HL-60/S4 treated with retinoic acid at 250 ng/mL for 4 days and 3 days (cell line): ENCODE results near the gene CRYBB2.
"Not testable (repeated sequence)": the region's sequence is repeated elsewhere in the genome, so short reads cannot be mapped to it uniquely, and the experiment has no call there.

Experiments
- in situ Hi-C: fragments of 300-500 bp; cut with MboI; formaldehyde crosslinking; loops from 2 replicates; pipeline ENCODE4 v1.7.0; 2022; ENCODE audit warnings: low sequenced_read_pairs

The CRYBB2 gene

DNA sequence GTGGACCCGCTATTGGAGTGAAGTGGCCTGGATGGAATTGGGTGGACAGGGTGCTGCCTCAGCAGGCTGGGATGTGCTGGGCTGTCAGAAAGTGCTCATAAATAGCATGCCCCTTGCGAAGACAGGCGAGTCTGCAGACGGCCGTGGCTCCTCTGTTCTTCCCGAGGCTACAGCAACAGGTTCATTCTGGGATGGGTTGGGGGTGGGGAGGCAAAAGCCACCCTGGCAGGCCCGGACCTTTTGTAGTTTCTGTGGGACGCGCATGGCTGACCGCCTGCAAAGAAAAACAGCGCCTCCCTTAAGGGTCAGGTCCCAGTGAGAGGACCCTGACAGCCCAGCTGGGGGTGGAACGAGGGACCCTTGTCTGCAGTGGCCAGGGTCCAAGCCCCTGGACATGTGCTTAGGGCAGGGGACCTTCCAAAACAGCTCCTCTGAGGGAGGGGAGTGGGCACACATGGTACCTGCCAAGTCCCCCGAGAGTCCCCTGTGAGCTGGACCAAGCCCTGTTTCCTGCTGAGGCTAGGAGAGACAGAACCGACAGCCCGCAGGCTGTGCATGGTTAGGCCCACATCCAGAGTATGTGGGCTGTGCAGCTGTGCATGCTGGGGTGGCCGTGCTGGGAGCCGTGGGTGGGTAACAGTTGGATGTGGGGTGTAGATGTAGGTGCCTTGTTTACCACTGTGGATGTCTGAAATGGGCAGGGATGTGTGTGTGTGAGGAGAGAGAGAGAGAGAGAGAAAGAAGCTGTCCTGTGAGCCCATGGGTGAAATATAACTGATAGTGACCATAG is 19.5 kb upstream of the CRYBB2 start, which contains the start of gene CRYBB3:
Gene CRYBB3, plus strand, starts transcription at position 128 of the 790 bp plus-strand sequence. CDS start 1,539 bp downstream, outside the sequence.
- in situ Hi-C loops = no loop called here

DNA sequence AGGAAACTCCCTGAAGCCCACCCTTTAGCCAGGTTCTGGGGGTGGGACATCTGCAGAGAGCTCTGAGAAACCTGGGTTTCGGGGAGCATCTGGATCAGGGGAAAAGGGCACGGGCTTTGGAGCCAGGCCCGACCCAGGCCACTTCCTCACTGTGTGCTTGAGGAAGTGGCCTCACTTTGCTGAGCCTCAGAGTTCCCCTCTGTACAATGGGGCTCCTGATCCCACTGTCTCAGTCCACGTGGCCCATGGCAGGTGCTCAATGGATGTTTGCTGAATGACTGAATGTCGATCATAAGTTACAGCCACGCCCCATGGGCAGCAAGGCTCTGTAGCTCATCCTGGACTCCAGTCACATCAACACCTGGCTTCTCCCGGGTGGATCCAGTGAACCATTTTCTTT is 18.5 kb upstream of the CRYBB2 start:
- in situ Hi-C loops = no loop called here

DNA sequence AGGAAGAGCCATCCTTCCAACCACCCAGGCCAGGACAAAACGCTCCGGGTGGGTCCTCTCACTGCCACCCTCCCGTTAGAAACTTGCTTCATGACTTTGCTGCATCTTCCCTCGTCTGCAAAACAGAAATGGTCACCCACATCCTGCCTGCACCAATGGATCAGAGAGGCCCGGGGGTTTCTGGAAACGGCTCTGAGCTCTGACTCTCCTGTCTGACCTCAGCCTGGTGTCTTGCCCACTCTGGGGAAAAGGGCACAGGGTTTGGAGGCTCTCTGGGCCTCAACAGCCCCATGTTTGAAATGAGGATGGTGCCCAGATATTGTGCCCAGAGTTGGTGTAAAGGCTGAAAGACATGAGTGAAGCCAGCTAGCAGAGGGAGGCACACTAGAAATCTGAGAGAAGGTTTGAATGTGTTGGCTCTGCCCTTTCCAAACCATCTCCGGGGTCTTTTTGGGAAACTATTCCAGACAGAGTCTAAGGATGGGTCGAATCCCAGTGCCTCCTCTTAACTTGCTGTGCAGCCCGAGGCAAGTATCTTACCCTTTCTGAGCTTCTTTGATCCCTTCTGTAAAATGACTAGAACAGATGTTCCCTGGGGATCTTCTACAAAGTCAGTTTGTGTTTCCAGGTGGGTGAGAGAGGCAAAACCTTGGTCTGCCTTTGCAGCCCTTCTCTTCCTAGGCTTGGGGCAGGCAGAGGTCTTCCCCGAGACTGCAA is 17.7 kb upstream of the CRYBB2 start:
- in situ Hi-C loops = no loop called here

DNA sequence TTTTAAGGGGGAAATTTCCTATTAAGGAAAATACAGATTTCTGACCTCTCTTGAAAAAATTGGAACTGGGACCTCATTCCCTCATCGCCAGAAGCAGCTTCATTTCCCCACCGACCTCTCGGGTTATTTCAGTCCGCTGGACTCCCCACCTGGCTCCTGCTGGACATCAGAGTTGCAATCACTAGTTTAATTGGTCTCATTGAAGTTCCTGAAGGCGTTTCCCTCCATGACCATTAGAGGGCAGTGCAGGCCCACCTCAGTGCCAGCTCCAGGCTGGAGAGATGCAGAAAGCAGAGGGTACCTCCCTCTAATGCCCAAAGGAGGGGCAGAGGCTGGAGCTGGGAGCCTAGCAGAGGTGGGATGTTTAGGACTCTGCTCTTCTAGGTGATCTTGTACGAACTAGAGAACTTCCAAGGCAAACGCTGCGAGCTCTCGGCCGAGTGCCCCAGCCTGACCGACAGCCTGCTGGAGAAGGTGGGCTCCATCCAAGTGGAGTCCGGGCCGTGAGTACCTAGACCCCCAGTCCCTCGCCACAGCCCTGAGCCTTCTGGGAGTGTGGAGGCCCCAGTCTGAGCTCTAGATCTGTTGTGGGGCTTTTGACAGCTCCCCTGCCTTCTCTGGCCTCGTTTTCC is 17.0 kb upstream of the CRYBB2 start:
- in situ Hi-C loops = no loop called here

DNA sequence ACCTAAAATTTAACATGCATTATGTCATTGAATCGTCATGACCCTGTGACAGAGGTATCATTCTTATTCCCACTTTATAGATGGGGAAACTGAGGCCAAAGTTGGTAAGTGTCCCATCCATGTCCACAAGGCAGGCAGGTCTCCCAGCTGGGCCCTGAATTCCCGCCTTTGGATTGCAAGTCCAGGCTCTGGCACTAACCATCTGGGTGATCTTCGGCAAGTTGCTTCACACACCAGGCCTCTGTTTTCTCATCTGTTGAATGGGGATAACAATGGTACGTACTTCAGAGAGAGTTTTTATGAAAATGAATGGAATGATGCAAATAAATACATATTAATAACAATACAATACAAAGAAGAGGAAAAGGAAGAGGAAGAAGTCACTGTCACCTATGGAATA is 16.4 kb upstream of the CRYBB2 start:
- in situ Hi-C loops = no loop called here

DNA sequence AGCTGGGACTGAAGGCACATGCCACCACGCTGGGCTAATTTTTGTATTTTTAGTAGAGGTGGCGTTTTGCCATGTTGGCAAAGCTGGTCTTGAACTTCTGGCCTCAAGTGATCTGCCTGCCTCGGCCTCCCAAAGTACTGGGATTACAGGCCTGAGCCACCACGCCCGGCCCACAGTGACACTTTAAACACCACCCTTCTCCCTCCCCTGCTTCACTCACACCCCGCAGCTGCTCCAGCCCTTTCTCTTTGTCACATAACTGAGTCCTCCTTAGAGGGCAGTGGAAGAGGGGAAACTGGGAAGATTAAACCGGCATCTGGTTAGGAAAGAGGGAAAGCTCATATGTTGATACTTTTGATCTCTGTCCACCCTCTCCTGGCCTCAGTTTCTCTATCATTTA is 14.9 kb upstream of the CRYBB2 start:
- in situ Hi-C loops = not testable (repeated sequence)

DNA sequence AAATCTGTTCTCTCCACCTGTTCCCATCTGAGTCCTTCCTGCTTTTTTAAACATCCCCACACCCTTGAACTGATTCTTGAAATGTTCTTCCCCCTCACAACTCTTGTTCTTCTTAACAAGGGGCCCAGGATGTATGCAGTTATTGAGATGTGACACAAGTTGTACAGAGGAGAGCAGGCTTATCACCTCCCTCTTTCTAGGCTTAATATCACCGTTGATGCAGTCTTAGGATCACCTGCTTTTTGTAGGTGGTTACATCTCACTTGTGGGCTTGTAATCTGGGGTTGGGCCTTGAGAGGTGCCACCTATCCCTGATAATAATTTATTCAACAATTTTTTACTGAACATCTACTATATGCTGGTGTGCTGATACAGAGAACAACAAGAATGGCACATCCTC is 13.6 kb upstream of the CRYBB2 start:
- in situ Hi-C loops = no loop called here

DNA sequence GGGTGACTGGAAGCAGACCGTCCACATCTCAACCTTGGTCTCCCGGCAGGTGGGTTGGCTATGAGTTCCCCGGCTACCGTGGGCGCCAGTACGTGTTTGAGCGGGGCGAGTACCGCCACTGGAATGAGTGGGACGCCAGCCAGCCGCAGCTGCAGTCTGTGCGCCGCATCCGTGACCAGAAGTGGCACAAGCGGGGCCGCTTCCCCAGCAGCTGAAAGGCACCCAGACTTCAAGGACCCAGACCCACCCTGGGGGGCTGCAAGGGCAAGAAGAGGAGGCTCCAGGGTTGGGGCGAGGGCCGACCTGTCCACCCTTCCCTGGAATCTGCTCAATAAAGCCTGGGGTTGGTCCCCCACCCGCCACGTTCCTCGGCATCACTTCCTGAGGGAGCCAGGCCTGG is 12.4 kb upstream of the CRYBB2 start:
- in situ Hi-C loops = no loop called here

DNA sequence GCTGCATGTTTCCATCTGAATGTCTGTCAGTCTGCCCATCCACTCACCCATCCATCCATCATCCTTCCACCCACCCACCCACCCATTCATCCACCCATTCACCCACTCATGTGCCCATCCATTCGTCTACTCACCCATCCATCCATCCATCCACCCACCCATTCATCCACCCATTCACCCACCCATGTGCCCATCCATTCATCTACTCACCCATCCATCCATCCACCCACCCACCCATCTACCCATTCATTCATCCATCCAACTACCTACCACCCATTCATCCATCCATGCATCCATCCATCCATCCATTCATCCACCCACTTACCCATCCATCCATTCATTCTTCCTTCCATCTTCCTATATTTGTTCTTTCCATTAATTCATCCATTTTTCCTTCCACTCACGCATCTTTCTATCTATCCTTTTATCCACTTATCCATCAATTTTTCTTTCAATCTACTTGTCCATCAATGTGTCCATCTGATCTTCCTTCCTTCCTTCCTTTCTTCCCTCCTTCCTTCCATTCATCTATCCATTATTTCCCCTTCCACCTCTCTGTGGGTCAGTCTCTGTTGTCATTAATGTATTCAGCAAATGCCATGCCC is 11.8 kb upstream of the CRYBB2 start:
- in situ Hi-C loops = no loop called here

DNA sequence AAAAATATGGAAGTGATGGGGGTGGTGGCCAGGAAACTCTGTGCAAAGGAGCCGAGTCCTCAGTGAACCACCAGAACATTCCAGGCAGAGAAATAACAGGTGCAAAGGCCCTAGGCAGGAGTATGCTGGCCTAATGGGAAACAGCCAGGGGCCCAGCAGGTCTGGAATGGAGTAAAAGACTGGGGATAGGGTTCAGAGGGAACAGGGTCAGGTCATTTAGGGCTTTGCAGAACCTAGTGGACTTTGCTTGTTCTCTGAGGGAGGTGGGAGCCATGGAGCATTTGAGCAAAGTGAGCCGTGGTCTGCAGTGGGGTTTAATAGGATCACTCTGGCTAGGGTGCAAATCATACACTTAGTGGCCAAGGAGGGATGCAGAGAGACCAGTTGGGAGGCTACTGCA is 11.1 kb upstream of the CRYBB2 start:
- in situ Hi-C loops = no loop called here

DNA sequence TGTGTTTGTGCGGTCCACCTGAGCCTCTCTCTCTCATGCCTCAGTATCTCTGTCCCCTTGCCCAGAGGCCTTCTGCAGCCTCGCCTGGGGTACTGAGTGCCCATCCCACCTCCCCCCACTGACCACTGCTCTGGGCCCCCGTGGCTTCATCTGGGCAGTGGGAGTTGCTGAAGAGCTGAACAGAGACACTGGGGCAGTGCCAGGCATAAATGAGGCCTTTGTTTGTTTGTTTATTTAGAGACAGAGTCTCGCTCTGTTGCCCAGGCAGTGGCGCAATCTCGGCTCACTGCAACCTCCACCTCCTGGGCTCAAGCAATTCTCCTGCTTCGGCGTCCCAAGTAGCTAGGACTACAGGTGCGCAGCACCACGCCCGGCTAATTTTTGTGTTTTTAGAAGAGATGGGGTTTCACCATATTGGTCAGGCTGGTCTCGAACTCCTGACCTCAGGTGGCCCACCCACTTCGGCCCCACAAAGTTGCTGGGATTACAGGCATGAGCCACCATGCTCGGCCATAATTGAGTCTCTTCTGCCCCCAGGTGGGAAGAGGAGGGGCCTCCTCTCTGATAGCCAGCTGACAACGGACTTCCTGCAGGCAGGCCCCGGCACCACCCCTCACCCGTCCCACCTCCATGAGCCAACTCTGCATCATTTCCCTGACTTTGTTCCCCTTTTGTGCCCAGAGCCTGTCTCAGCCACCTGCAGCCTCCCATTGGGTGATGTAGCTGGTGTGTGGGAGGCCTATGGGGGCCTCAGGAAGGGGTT is 10.5 kb upstream of the CRYBB2 start:
- in situ Hi-C loops = no loop called here

DNA sequence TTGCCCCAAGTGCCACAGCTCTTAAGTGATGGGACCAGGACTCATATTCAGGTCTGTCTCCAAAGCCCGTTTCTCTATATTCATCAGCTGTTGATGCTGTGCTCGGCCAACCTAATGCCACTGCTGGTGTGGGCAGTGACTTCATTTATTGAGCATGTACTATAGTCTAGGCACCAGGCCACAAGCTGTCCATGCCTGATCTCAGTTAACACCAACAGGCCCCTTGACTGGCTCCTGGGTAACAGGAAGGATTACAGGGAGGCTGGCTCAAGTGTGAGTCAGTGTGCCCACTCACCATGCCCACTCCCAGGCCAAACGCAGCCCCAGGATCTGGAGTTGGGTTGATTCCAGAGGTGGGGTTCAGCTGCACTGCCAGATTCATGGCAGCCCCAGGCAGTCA is 8.6 kb upstream of the CRYBB2 start:
- in situ Hi-C loops = no loop called here

DNA sequence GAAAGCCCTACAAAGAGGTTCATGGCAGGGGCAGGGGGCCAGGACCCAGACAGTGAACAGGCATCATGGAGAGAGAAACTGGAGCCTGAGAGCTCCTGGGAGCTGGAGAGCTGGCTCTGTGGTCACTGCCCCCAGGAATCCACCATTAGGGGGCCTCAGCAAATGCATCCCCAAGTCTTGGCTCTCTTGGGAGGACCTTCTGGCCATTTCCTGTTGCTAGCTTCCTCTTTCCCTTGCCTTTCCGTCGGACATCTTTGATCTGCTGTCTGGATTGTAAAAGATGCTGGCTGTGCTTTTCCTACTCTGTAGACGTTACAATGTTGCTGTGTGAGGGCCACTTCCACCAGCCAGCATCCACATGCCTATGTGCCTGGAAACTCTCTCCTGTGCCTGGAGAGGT is 7.1 kb upstream of the CRYBB2 start:
- in situ Hi-C loops = no loop called here

DNA sequence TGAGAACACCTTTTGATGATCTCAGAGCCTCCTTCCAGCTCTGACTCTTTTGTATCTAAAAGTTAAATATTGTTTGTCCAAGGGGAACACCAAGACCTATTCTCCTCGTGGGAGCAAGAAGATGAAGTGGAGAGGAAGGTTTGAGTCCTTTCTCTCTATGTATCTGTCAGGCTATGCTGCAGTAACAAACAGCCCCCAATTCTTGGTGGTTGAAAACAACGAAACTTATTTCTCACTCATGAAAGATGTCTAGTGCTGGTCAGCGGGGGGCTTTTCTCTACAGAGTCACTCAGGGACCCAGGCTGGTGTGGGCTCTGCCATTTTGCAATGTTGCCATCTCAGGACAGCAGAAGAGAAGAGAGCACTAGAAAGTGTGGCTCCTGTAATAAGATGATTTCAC is 6.2 kb upstream of the CRYBB2 start:
- in situ Hi-C loops = no loop called here

DNA sequence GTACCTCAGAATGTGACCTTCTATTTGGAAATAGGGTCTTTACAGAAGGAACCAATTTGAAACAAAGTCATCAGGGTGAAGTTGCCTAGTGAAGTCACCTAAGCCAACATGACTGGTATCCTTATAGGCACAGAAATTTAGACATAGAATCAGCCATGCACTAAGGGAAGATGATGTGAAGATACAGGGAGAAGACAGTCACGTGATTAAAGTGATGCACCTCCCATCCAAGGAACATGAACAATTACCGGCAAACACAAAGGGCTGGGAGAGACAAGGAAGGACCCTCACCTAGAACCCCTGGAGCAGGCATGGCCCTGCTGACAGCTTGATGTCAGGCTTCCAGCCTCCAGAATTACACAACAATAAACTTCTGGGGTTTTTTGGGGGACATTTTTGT is 3.2 kb upstream of the CRYBB2 start:
- in situ Hi-C loops = no loop called here

DNA sequence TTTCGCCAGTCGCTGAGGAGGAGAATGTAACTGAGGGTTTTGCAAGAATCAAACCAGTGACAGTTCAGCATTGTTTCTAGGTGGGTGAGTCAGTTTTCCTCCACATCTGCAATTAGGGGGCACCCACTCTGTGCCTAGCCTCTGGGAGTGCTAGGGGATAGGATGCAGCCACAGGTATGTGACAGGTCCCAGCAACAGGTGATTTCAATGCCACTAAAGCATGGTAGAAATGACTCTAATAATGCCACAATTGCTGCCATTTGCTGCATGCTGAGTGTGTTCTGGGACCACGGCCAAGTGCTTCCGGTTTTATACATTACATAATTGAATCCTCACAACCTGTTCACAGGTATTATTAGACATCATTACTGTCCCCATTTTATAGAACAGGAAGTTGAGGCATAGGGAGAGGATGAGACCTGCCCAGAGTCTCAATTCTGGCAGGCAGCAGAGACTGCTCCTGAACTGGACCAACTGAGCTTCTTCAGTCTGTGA is 556 bp downstream of the CRYBB2 start:
- in situ Hi-C loops = no loop called here

DNA sequence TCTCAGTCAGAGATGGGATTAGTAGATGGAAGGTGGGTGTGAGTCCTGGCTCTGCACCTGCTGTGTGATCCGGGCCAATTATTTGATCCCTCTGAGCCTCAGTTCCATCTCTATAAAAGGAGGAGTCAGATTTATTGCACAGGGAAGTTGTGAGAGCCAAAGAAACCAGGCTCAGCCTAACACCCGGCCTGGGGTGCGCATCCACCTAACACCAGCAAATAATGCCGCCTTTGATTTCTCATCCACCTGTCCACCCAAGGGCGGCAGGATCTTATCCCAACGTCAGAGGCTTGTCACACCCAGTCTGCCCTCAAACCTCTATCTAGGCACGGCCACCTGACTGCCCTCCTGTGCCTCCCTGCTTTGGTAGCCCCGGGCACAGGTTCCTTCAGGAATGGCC is 2.4 kb downstream of the CRYBB2 start:
- in situ Hi-C loops = no loop called here

DNA sequence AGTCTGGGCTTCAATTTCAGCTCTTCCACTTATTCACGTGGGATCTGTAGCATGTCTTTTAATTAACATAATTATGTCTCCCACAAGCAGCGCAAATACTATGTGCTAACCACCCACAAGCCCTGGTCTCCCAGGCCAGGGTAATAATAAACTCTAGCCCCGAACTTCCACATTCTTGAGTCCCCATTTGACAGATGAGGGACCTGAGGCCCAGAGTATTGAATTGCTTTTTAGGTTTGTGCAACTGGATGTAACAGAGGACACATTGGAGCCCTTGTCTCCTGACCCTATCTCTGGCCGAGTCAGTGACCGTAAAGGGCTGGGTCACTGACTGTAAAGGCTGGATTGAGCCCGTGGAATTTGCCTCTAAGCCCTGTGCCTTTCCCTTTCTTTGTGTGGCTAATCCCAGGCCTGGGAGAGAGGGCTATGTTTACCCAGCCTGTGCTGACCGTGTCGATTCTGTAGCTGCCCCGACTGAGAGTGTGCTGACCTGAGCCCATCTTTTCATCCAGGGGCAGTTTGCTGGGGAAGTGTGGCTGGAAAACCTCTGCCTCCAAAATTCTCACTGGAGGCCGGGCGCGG is 3.9 kb downstream of the CRYBB2 start:
- in situ Hi-C loops = no loop called here

DNA sequence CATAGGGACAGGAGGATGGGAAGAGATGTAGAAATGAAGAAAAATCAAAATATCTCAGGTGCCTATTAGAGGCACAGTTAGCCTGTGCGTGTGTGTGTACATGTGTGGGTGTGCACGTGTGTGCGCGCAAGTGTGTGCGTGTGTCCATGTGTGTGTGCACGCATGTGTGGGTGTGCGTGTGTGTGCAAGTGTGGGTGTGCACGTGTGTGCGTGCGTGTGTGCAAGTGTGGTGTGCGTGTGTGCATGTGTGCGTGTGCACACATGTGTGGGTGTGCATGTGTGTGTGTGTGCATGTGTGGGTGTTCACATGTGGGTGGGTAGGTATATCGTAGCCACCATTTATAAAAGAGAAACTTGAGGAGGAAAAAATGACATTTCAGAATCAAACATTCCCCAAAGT is 9.4 kb downstream of the CRYBB2 start:
- in situ Hi-C loops = no loop called here

DNA sequence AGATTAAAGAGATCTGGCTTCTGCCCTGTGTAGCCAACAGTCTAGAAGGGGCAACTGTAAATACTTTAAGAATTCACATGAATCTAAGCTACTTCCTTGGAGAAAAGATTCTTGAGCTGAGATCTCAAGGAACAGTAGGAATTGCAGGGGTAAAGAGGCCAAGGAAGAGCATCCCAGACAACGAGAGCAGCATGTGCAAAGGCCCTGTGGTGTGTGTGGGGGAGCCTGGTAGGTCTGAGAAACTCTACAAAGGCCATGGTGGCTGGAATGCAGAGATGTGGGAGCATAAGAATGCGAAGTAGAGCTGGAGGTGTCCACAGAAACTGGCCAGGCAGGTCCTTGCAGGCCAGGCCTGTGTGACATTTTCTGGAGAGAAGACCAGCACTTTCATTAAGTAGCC is 11.3 kb downstream of the CRYBB2 start:
- in situ Hi-C loops = not testable (repeated sequence)
